IMR-90 (cell line): ENCODE measurements around the gene MYOF. TPM values are rescaled to one million over a fixed set of nuclear protein-coding genes. Genes with fewer than 3 reads are reported as not detected.

ENCODE experiments used
- ATAC-seq: fragments of 200-7000 bp; cut with Tn5 transposase; 2 replicates; pipeline ENCODE4 v1.9.1; 2020; ENCODE audit warnings: low read depth, mild to moderate bottlenecking, moderate library complexity
- BruUV-seq: library from RNA; stranded (reverse); fragments of 400-500 nt; replicated peaks from 2 replicates; lab custom pipeline; 2021; lab: Mats Ljungman, UMichigan
- CTCF ChIA-PET: fragments of 300-600 bp; formaldehyde crosslinking; extraction: SDS; loops from one replicate; lab custom pipeline; 2021; ENCODE audit warnings: antibody characterized with exemption; lab: Yijun Ruan, JAX
- POLR2A ChIA-PET: fragments of 300-600 bp; sonication (Branson Sonifier 250); formaldehyde crosslinking; loops from one replicate; lab custom pipeline; 2022; ENCODE audit warnings: antibody characterized with exemption; ENCODE audit not compliant: unreplicated experiment; lab: Charles Lee
- DNase-seq: peaks from one replicate; pipeline ENCODE4 v3.0.0; 2013
- H2AFZ ChIP-seq: replicated peaks from 2 replicates; pipeline ENCODE3; 2013; ENCODE audit warnings: low read length, mild to moderate bottlenecking; ENCODE audit not compliant: poor library complexity
- H2AK5ac ChIP-seq: 2 replicates; pipeline ENCODE4 v1.6.1; 2013; ENCODE audit warnings: low read depth, low read length, inconsistent platforms
- H2AK9ac ChIP-seq: replicated peaks from 2 replicates; pipeline ENCODE3; 2013; ENCODE audit warnings: mild to moderate bottlenecking, low read depth, low read length, moderate library complexity; ENCODE audit not compliant: poor library complexity
- H2BK120ac ChIP-seq: 2 replicates; pipeline ENCODE4 v1.6.1; 2013; ENCODE audit warnings: low read depth, low read length, inconsistent platforms
- H2BK15ac ChIP-seq: 3 replicates; pipeline ENCODE4 v1.6.1; 2013; ENCODE audit warnings: low read depth, low read length, inconsistent platforms
- H2BK20ac ChIP-seq: 2 replicates; pipeline ENCODE4 v1.6.1; 2013; ENCODE audit warnings: low read depth, mild to moderate bottlenecking, inconsistent platforms, low read length, moderate library complexity
- H2BK5ac ChIP-seq: 2 replicates; pipeline ENCODE4 v1.6.1; 2013; ENCODE audit warnings: mild to moderate bottlenecking, low read depth, low read length, inconsistent platforms; ENCODE audit not compliant: poor library complexity, severe bottlenecking
- H3K14ac ChIP-seq: replicated peaks from 2 replicates; pipeline ENCODE4 v1.6.1; 2013; ENCODE audit warnings: low read depth, low read length, inconsistent platforms
- H3K18ac ChIP-seq: 2 replicates; pipeline ENCODE4 v1.6.1; 2013; ENCODE audit warnings: low read depth, low read length, control low read depth
- H3K23ac ChIP-seq: 2 replicates; pipeline ENCODE4 v1.6.1; 2013; ENCODE audit warnings: low read depth, low read length, inconsistent platforms
- H3K27ac ChIP-seq: 2 replicates; pipeline ENCODE4 v1.5.1; 2013; ENCODE audit warnings: mild to moderate bottlenecking, control low read depth, low read length; ENCODE audit not compliant: insufficient read depth
- H3K27me3 ChIP-seq: 2 replicates; pipeline ENCODE4 v1.6.1; 2013; ENCODE audit warnings: low read length; ENCODE audit not compliant: control insufficient read depth, insufficient read depth
- H3K36me3 ChIP-seq: 2 replicates; pipeline ENCODE4 v1.6.1; 2013; ENCODE audit warnings: low read length, mixed read lengths; ENCODE audit not compliant: control insufficient read depth, insufficient read depth
- H3K4ac ChIP-seq: 2 replicates; pipeline ENCODE4 v1.6.1; 2013; ENCODE audit warnings: low read depth, low read length, inconsistent platforms
- H3K4me1 ChIP-seq: 2 replicates; pipeline ENCODE4 v1.6.1; 2013; ENCODE audit warnings: low read length, mixed read lengths; ENCODE audit not compliant: control insufficient read depth, insufficient read depth
- H3K4me2 ChIP-seq: 2 replicates; pipeline ENCODE4 v1.6.1; 2013; ENCODE audit warnings: low read depth, mild to moderate bottlenecking, control low read depth, low read length, moderate library complexity
- H3K4me3 ChIP-seq: 2 replicates; pipeline ENCODE4 v1.5.1; 2013; ENCODE audit warnings: low read depth, mild to moderate bottlenecking, control low read depth, low read length, moderate library complexity; ENCODE audit not compliant: insufficient read depth
- H3K56ac ChIP-seq: 2 replicates; pipeline ENCODE4 v1.6.1; 2013; ENCODE audit warnings: low read length, inconsistent platforms; ENCODE audit not compliant: insufficient read depth; ENCODE audit errors: extremely low read depth
- H3K79me1 ChIP-seq, 2 experiments: 2 replicates each; pipeline ENCODE4 v1.6.1; 2013; ENCODE audit warnings: low read length in 2 of 2, inconsistent platforms in 1 of 2, low read depth in 1 of 2
- H3K9ac ChIP-seq: 2 replicates; pipeline ENCODE4 v1.6.1; 2013; ENCODE audit warnings: low read depth, low read length, control low read depth
- H3K9me1 ChIP-seq: 2 replicates; pipeline ENCODE4 v1.6.1; 2013; ENCODE audit warnings: low read length, inconsistent platforms; ENCODE audit not compliant: insufficient read depth
- H3K9me3 ChIP-seq: 2 replicates; pipeline ENCODE4 v1.6.1; 2013; ENCODE audit warnings: low read length; ENCODE audit not compliant: control insufficient read depth, insufficient read depth
- H4K20me1 ChIP-seq: 2 replicates; pipeline ENCODE4 v1.6.1; 2013; ENCODE audit warnings: low read length, inconsistent platforms; ENCODE audit not compliant: insufficient read depth
- H4K5ac ChIP-seq: 2 replicates; pipeline ENCODE4 v1.6.1; 2013; ENCODE audit warnings: mild to moderate bottlenecking, low read depth, low read length, control low read depth
- H4K8ac ChIP-seq, 2 experiments: 2 replicates each; pipeline ENCODE4 v1.6.1; 2013; ENCODE audit warnings: low read depth in 2 of 2, low read length in 2 of 2, control low read depth in 1 of 2, inconsistent platforms in 1 of 2
- H4K91ac ChIP-seq: 2 replicates; pipeline ENCODE4 v1.6.1; 2013; ENCODE audit warnings: low read depth, low read length, inconsistent platforms; ENCODE audit not compliant: insufficient read depth
- NFE2L2 ChIP-seq: fragments of 150-350 bp; IDR thresholded peaks from 2 replicates; pipeline ENCODE4 v1.6.1; 2016; ENCODE audit warnings: low read depth, mild to moderate bottlenecking, low read length
- WGBS, 2 experiments: methylation state at CpG; one replicate each; pipeline versions ENCODE4 v1.1.5 to v1.1.7; 2013; ENCODE audit warnings: missing lambda C conversion rate in 2 of 2; ENCODE audit not compliant: insufficient read length in 1 of 2; ENCODE audit errors: extremely low coverage in 2 of 2; 5-methylcytosine and 5-hydroxymethylcytosine counted together
- dilution Hi-C: fragments of 300-500 bp; cut with HindIII; formaldehyde crosslinking; loops from one replicate; pipeline ENCODE4 v1.14.3; 2018; ENCODE audit warnings: low sequenced_read_pairs; ENCODE audit not compliant: unreplicated experiment
- in situ Hi-C: fragments of 300-500 bp; cut with MboI; formaldehyde crosslinking; loops from 3 replicates; pipeline ENCODE4 v1.14.3; 2019; ENCODE audit warnings: low sequenced_read_pairs, inconsistent platforms, mixed read lengths
- intact Hi-C: fragments of 100-400 bp; cut with micrococcal nuclease; formaldehyde crosslinking; loops from 2 replicates; pipeline ENCODE4 v1.10.0; 2022
- polyA plus RNA-seq, 3 experiments: library from polyadenylated mRNA; depleted of rRNA; stranded (reverse); fragments of >200 nt; gene quantifications; 2 replicates each; pipeline ENCODE4 v1.2.3, GENCODE V29; 2012; ENCODE audit warnings: low replicate concordance in 1 of 3
- total RNA-seq: library from RNA; depleted of rRNA; stranded (reverse); fragments of >200 nt; gene quantifications from 2 replicates; pipeline ENCODE4 v1.2.3, GENCODE V29; 2012

Gene MYOF
- total and polyA plus RNA-seq, 2 of the 4 experiments (the other 2 are of a cell fraction): 221 to 281 TPM

GRCh38 chr10:93476756-93477155, 5.4 kb downstream of the MYOF start:
- Histone ChIP-seq H3K14ac (peak overlapping the region; percentile 17; the same call in 1 of the 2 replicates), H2AK9ac (no peak overlapping the region), H3K23ac (no peak overlapping the region), H3K4me3 (no peak overlapping the region), H3K36me3 (peaks cover 13% of the 10 kb centered on the region), H2AK5ac (no peak overlapping the region), H3K27ac (no peak overlapping the region), H3K18ac (peak overlapping the region; percentile 27; the same call in 1 of the 2 replicates), H3K9ac (no peak overlapping the region), H2BK120ac (no peak overlapping the region), H2BK20ac (no peak overlapping the region), H2BK15ac (no peak overlapping the region), H3K4me1 (peaks cover 26% of the 10 kb centered on the region), H4K20me1 (peaks cover 4% of the 10 kb centered on the region; the same call in 1 of the 2 replicates), H4K8ac (no peak overlapping the region; a peak in 1 of 4 replicates), H3K9me3 (no peaks in the 10 kb centered on the region), H4K91ac (no peak overlapping the region), H3K56ac (no peak overlapping the region), H3K79me1 (peaks cover 4 to 36% of the 10 kb centered on the region in 2 experiments), H3K9me1 (peaks cover 17% of the 10 kb centered on the region), H3K27me3 (no peaks in the 10 kb centered on the region), H2AFZ (no peak overlapping the region), H3K4me2 (peak overlapping the region; percentile 7; the same call in 1 of the 2 replicates), H2BK5ac (peak overlapping the region; percentile 76), H3K4ac (peak overlapping the region; percentile 40; the same call in 1 of the 2 replicates), H4K5ac (no peak overlapping the region; the same call in 1 of the 2 replicates)
- dilution Hi-C loops (no loop called here), intact Hi-C loops (no loop called here), in situ Hi-C loops (no loop called here)
- POLR2A ChIA-PET: interaction anchor here (1.0 kb wide), 1 partner anchor 11 kb away, joined by 3 read pairs; no protein-coding TSS in a partner anchor
- no peak for TF ChIP-seq NFE2L2
- no CpG with 5 or more reads among the region's 2 CpGs for WGBS, 2 experiments
- no TSS peak for BruUV-seq
- no peak for ATAC-seq
- DNase-seq: no peak
- CTCF ChIA-PET: no interaction called here
